ENCODE data around the gene WEE2. TPM values are rescaled to one million over a fixed set of nuclear protein-coding genes. Genes with fewer than 3 reads are reported as not detected.

Gene WEE2
- total RNA-seq, 1 donor from 2014 or later, result not detected

DNA sequence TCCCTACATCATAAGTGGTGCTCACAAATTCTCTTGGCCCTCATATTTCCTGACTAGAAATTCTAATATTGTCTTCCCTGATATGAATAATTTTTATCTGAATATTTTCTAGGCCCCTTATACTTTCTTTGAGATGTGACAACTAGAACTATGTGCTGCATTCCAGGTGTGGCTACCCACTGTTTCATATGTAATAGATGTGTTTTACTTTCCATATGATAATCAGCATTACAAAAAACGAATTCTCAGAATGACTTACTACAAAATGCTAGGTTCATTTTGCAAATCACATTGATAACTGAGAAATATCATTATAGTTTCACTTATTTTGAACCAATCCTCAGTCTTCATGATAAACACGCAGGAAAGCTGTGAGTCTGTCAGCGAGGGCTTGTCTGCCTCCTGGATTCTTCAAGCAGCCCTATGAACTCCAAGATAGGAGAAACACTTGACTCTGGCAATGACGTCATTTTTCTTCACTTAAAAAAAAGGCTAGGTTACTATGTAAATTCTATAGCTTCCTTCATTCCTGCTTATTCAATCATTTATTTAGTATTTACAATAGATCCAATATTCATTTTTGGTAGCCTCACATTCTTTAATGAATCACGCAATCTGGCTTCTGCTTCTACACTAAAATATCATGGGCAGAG is 4.6 kb downstream of the WEE2 start:
- DNase-seq (ENCODE audit: extremely low spot score in 2 of 2), result no peak
- H3K4me1 ChIP-seq, result no peaks in the 10 kb centered on the region
- no peaks in the 10 kb centered on the region for H3K36me3 ChIP-seq
- no peaks in the 10 kb centered on the region for H3K27me3 ChIP-seq
- intact Hi-C loops (cut with DNase I), result no loop called here
- TF ChIP-seq POLR2AphosphoS5 (IDR thresholded peaks at IDR 0.05; ENCODE audit: insufficient read depth in 1 of 2, low read depth in 1 of 2) (no peak), POLR2A (IDR thresholded peaks at IDR 0.05) (no peak)
- TF ChIP-seq, protein P1, sequence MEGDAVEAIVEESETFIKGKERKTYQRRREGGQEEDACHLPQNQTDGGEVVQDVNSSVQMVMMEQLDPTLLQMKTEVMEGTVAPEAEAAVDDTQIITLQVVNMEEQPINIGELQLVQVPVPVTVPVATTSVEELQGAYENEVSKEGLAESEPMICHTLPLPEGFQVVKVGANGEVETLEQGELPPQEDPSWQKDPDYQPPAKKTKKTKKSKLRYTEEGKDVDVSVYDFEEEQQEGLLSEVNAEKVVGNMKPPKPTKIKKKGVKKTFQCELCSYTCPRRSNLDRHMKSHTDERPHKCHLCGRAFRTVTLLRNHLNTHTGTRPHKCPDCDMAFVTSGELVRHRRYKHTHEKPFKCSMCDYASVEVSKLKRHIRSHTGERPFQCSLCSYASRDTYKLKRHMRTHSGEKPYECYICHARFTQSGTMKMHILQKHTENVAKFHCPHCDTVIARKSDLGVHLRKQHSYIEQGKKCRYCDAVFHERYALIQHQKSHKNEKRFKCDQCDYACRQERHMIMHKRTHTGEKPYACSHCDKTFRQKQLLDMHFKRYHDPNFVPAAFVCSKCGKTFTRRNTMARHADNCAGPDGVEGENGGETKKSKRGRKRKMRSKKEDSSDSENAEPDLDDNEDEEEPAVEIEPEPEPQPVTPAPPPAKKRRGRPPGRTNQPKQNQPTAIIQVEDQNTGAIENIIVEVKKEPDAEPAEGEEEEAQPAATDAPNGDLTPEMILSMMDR (IDR thresholded peaks at IDR 0.05), result no peak
- H3K4me3 ChIP-seq, result no peak overlapping the region
- H3K9me3 ChIP-seq, result no peaks in the 10 kb centered on the region
- no peak overlapping the region for H3K27ac ChIP-seq

DNA sequence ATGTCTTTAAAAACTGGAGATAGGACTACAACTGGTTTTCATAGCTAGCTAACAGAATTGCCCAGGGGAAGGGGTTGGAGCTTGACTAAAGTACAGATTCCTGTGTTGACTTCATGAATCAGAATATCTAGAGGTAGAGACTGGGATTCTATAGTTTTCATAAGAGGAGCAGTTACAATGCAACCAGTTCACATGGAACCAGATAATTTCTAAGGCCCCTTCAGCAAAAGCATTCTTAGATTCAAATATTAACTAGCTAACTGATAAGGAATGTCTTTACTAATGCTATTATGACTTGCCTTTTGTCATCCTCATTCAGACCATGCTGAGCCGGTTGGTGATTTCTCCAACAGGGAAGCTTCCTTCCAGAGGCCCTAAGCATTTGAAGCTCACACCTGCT is 5.7 kb downstream of the WEE2 start:
- no peak overlapping the region for H3K4me3 ChIP-seq
- H3K27me3 ChIP-seq, result no peaks in the 10 kb centered on the region
- no peak overlapping the region for H3K27ac ChIP-seq
- no peaks in the 10 kb centered on the region for H3K4me1 ChIP-seq
- no peaks in the 10 kb centered on the region for H3K36me3 ChIP-seq
- H3K9me3 ChIP-seq, result no peaks in the 10 kb centered on the region
- intact Hi-C loops (cut with DNase I), result no loop called here
- TF ChIP-seq POLR2AphosphoS5 (IDR thresholded peaks at IDR 0.05; ENCODE audit: insufficient read depth in 1 of 2, low read depth in 1 of 2) (no peak), POLR2A (IDR thresholded peaks at IDR 0.05) (no peak)
- TF ChIP-seq, protein P1 (IDR thresholded peaks at IDR 0.05), result no peak
- DNase-seq (ENCODE audit: extremely low spot score in 2 of 2), result no peak

DNA sequence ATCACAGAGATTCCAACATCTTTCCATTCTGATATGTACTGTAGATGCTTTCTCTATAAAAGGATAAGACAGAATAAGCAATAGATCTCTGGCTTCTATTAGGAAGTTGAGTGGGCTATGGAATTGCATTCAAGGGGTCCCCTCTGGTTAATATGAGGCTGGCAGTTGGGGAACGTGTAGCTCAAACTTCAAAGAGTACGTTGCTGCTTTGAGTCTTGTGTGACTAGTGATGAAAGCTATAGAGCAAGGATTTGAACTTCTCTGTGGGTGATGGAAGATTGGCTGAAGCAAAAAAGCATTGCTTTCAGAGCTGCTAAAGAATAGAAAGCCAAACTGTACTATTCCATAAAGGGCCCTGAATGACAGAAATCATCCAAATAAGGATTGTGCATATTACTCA is 6.4 kb downstream of the WEE2 start:
- no peaks in the 10 kb centered on the region for H3K9me3 ChIP-seq
- no peak overlapping the region for H3K27ac ChIP-seq
- no peak for DNase-seq (ENCODE audit: extremely low spot score in 2 of 2)
- intact Hi-C loops (cut with DNase I), result no loop called here
- no peaks in the 10 kb centered on the region for H3K36me3 ChIP-seq
- H3K4me1 ChIP-seq, result no peaks in the 10 kb centered on the region
- TF ChIP-seq POLR2AphosphoS5 (IDR thresholded peaks at IDR 0.05; ENCODE audit: insufficient read depth in 1 of 2, low read depth in 1 of 2), result no peak
- TF ChIP-seq POLR2A (IDR thresholded peaks at IDR 0.05), result no peak
- TF ChIP-seq, protein P1 (IDR thresholded peaks at IDR 0.05), result no peak
- H3K4me3 ChIP-seq, result no peak overlapping the region
- no peaks in the 10 kb centered on the region for H3K27me3 ChIP-seq

DNA sequence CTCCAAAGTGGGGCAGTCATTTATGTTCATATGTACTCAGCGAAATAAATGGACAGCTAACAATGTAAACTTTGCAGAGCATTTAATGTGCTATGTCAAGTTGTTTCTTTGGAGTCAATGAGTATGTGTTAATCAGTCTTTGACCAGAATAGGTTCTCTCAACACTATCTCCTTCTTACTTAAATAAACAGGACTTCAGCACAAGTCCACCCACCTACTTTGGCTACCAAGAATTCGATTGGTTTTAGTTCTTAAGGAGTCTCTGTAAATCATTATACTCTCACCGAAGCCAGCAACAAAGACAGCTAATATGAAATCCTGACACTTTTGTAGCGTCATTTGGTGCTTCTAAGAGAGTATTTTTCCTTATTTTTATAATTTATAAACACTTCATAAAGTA is 6.9 kb downstream of the WEE2 start:
- no peak overlapping the region for H3K4me3 ChIP-seq
- TF ChIP-seq, protein P1 (IDR thresholded peaks at IDR 0.05), result no peak
- no peak for TF ChIP-seq POLR2AphosphoS5 (IDR thresholded peaks at IDR 0.05; ENCODE audit: insufficient read depth in 1 of 2, low read depth in 1 of 2)
- H3K4me1 ChIP-seq, result no peaks in the 10 kb centered on the region
- H3K27ac ChIP-seq, result no peak overlapping the region
- intact Hi-C loops (cut with DNase I), result no loop called here
- no peaks in the 10 kb centered on the region for H3K36me3 ChIP-seq
- no peaks in the 10 kb centered on the region for H3K9me3 ChIP-seq
- no peaks in the 10 kb centered on the region for H3K27me3 ChIP-seq
- no peak for DNase-seq (ENCODE audit: extremely low spot score in 2 of 2)

DNA sequence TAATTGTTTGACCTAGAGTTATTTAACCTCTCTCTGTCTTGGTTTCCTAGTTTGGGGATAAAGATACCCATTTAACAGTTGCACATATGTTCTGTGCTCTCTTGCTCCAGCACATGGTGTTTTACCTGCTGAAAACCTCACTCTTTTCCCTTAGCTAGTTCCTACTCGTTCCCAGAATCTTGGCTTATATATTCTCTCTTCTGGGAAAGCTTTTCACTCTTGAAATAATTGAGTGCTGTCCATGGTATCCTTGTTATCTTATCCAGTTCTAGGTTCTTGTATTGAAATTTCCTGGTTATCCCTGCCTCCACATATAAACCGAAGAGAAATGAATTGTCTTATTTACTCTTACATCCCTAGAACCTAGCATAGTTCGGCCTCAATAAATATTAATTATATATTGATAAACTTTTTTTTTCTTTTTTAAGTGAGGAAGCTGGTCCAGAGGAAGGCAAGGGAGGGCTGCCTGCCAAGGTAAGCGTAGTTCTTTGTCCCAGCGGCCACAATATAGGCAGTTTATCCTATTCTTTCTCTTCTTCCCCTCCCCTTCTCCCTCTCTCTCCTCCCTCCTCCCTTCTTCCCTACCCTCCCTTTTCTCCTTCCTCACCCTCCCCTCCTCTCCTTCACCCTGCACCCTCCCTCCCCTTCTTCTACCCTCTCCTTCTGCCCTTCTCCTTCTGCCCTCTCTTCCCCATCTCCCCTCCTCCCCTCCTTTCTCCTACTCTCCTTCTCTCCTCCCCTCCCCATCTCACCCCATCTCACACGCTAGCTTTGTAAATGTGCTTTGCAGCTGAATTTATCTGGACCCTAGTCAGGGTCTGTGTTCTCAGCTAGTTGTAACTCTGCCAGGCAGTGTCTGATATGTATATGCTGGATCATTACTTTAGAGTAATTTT is 7.9 kb downstream of the WEE2 start:
- intact Hi-C loops (cut with DNase I), result no loop called here
- no peak overlapping the region for H3K4me3 ChIP-seq
- no peaks in the 10 kb centered on the region for H3K36me3 ChIP-seq
- no peaks in the 10 kb centered on the region for H3K9me3 ChIP-seq
- DNase-seq (ENCODE audit: extremely low spot score in 2 of 2), result no peak
- no peaks in the 10 kb centered on the region for H3K4me1 ChIP-seq
- TF ChIP-seq POLR2A (IDR thresholded peaks at IDR 0.05), result no peak
- TF ChIP-seq POLR2AphosphoS5 (IDR thresholded peaks at IDR 0.05; ENCODE audit: insufficient read depth in 1 of 2, low read depth in 1 of 2), result no peak
- TF ChIP-seq, protein P1 (IDR thresholded peaks at IDR 0.05), result no peak
- no peak overlapping the region for H3K27ac ChIP-seq
- H3K27me3 ChIP-seq, result no peaks in the 10 kb centered on the region
